HG03039 (cell line): ENCODE results near the gene NMNAT3.

ENCODE experiments used
- ATAC-seq: cut with Tn5 transposase; IDR thresholded peaks from one replicate; pipeline ENCODE4 v1.9.1; 2021; ENCODE audit warnings: mild to moderate bottlenecking, moderate library complexity; ENCODE audit not compliant: unreplicated experiment

The NMNAT3 gene

GRCh38 chr3:139524841-139525636 lies 152.7 kb downstream of the NMNAT3 start:
- no peak for ATAC-seq

DNA sequence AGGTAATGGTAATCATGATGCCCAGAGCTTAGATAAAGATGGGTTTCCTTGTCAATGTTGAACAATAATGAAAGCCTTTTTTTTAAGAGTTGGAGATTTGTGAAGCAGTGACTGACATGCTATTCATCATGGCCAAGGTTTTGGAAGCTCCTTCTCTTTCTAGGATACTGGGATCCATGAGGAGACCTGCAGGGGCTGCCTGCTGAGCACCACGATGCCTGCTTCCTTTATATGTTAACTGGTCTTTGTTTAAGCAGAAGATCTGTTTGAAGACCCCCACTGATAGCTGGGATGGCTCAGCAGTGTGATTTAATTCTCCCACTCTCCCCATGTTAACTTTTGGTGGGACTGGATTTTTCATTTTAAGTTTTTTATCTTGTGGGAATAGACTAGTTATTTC lies 154.1 kb downstream of the NMNAT3 start:
- ATAC-seq, result no peak

GRCh38 chr3:139523166-139523565 lies 154.6 kb downstream of the NMNAT3 start:
- ATAC-seq, result no peak

DNA sequence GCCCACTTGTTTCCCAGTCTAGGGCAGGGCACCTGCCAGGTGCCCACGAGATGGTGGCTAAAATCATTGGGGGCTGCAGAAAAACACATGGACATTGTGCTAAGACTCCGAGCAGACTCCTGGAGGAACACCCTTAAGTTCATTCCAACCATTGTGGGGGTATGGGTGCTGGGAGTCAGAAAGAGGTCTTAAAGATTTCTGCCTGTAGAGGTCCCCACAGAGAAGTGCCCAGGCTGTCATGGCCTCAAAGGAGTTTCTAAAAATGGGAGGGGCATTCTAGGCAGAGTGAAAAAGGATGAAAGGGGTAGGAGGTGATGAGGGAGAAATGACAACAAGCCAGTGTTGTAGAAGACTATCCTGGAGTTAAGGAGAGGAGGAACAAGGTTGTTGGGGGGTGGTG lies 155.4 kb downstream of the NMNAT3 start:
- ATAC-seq, result no peak

GRCh38 chr3:139521816-139522215 lies 156.0 kb downstream of the NMNAT3 start:
- no peak for ATAC-seq

GRCh38 chr3:139521144-139521543 lies 156.6 kb downstream of the NMNAT3 start:
- ATAC-seq, result no peak

- ATAC-seq, result no peak
These were observed 157.6 kb downstream of the NMNAT3 start for GRCh38 chr3:139519998-139520737.

DNA sequence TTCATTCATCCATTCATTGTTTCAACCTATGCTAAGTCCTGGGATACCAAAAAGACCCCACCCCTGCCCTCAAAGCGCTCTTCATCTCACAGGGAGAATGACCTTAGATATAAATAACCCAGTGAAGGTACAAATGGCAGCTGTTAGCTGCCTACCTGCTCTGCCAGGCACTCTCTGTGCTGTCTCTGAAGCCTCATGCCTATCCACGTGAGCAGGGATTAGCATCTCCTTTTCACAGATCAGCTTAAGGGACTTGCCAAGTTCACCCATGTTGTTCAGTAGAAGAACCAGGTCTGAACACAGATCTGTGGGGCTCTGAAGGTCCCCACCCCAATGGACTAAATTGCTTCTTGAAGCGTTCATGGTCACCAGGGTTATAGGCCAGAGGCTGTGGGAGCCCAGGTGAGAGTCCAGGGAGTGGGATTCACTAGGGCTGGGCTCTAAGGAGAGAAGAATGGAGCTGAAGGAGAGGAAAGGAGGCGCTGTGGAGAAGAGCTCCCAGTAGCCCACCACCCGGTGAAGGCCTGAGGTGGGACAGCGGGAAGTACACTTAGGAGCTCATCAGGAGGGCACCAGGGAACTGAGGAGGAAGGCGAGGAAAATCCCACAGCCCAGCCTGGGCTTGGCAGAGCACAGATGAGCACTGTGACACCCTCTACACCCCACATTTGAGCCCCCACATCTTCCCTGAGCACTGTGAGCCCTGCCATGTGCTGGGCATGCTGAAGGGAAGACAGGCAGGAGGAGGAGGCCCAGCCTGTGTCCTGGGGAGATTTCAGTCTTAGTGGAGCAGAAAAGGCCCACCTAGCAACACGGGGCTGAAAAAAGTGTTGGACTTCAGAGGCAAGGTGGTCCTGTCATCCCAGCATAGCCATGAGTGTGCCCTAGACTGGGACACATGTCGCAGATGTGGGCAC lies 158.6 kb downstream of the NMNAT3 start:
- no peak for ATAC-seq

GRCh38 chr3:139518306-139518705 lies 159.5 kb downstream of the NMNAT3 start:
- ATAC-seq, result no peak

DNA sequence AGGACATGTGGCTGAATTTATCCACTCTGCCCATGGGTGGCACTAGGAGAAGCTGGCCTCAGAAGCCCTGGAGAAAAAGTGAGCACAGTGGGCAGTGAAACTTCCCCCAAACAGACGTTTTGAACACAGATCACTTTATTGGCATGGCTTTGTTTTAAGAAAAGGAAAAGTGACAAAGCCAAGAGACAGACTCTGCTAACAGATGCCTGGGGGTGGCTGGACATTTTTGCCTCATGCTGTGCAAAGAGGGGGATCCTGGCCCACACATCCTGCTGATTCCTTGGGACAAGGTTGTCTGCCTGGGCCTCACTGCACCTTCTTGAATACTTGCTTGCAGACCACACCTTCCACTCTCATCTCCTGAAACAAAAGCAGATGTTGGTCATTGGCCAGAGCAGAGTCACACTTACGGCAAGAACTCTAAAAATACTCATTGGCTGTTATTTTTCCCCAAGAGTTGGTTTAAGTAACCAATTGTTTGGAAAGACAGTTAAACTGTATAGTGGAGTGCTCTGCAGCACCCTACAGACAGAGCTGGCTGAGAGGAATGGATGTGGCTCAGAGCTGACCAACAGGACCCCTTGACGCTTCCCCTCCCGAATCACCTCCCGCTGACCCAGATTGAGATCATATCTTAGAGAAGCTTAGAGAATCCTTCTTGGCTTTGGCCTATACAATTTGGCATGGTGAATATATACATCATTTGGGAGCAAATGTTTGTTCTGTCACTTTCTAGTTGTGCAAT lies 160.3 kb downstream of the NMNAT3 start:
- no peak for ATAC-seq

DNA sequence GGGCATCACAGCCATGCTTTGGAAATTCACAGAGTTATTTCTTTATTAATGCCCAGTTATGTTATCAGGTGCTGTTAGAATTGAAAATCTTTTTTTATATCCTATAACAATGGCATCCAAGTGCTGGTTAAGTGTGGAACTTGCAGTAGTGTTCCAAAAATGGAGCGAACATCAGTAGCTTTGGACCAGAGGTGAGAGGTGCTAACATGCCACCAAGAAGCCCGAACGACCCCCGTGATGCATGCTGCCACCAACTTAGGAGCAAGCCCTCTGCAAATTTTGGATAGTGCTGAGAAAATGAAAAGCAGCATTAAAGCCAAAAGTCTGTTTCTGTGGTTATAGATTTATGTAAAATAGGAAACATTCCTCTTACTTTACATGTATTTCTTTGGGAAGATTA lies 163.0 kb downstream of the NMNAT3 start:
- ATAC-seq, result no peak
